Suppressor macrophage treated with lipopolysaccharide for 4 hours (primary cell): ENCODE results near the gene MEOX2.

Source experiments
- DNase-seq: peaks from one replicate; pipeline ENCODE4 v3.0.0-alpha.2; 2020

Gene MEOX2

GRCh38 chr7:15607529-15608210 is 78.8 kb downstream of the MEOX2 start:
- no peak for DNase-seq

- DNase-seq, result no peak
Observed at GRCh38 chr7:15606561-15606960, 79.9 kb downstream of the MEOX2 start.

GRCh38 chr7:15604166-15604565 is 82.3 kb downstream of the MEOX2 start:
- DNase-seq, result no peak

GRCh38 chr7:15603124-15603523 is 83.4 kb downstream of the MEOX2 start:
- no peak for DNase-seq

- DNase-seq, result no peak
Observed at GRCh38 chr7:15602236-15602635, 84.2 kb downstream of the MEOX2 start.

GRCh38 chr7:15601175-15601574 is 85.3 kb downstream of the MEOX2 start:
- no peak for DNase-seq

- no peak for DNase-seq
Observed at GRCh38 chr7:15600298-15600697, 86.2 kb downstream of the MEOX2 start.

- DNase-seq, result no peak
Observed at GRCh38 chr7:15594461-15594860, 92.0 kb downstream of the MEOX2 start.

- no peak for DNase-seq
Observed at GRCh38 chr7:15593382-15593781, 93.1 kb downstream of the MEOX2 start.

GRCh38 chr7:15586266-15586665 is 100.2 kb downstream of the MEOX2 start:
- no peak for DNase-seq

GRCh38 chr7:15584575-15584974 is 101.9 kb downstream of the MEOX2 start:
- no peak for DNase-seq

GRCh38 chr7:15582773-15583172 is 103.7 kb downstream of the MEOX2 start:
- DNase-seq, result no peak

- no peak for DNase-seq
Observed at GRCh38 chr7:15581352-15581951, 105.0 kb downstream of the MEOX2 start.

GRCh38 chr7:15580604-15581351 is 105.7 kb downstream of the MEOX2 start:
- DNase-seq, result no peak

- DNase-seq, result no peak
Observed at GRCh38 chr7:15577600-15577999, 108.9 kb downstream of the MEOX2 start.

- no peak for DNase-seq
Observed at GRCh38 chr7:15571301-15571878, 115.1 kb downstream of the MEOX2 start.

- no peak for DNase-seq
Observed at GRCh38 chr7:15567652-15568051, 118.8 kb downstream of the MEOX2 start.

GRCh38 chr7:15567036-15567435 is 119.4 kb downstream of the MEOX2 start:
- DNase-seq, result no peak

- no peak for DNase-seq
Observed at GRCh38 chr7:15566476-15566875, 120.0 kb downstream of the MEOX2 start.

GRCh38 chr7:15561835-15562234 is 124.6 kb downstream of the MEOX2 start, which contains the start of gene AGMO:
AGMO (minus strand) TSS chr7:15562015.
- no peak for DNase-seq
